Caco-2 (cell line): ENCODE results near the gene KIF21A. TPM values are rescaled to one million over a fixed set of nuclear protein-coding genes. Genes with fewer than 3 reads are reported as not detected.

ENCODE experiments used
- BruUV-seq: library from RNA; stranded (reverse); fragments of 400-500 nt; replicated peaks from 2 replicates; lab custom pipeline; 2021; lab: Mats Ljungman, UMichigan
- CTCF ChIA-PET: fragments of 300-600 bp; sonication (Branson Sonifier 250); formaldehyde crosslinking; loops from one replicate; lab custom pipeline; 2022; ENCODE audit warnings: antibody characterized with exemption; lab: Charles Lee
- POLR2A ChIA-PET: fragments of 300-600 bp; sonication (Branson Sonifier 250); formaldehyde crosslinking; loops from one replicate; lab custom pipeline; 2022; ENCODE audit warnings: antibody characterized with exemption; lab: Charles Lee
- DNase-seq, 2 experiments: peaks; one replicate each; pipeline versions ENCODE4 v3.0.0 to v3.0.0-alpha.2; 2020 to 2022
- H3K27me3 ChIP-seq: replicated peaks from 2 replicates; pipeline ENCODE4 v1.6.0; 2011; ENCODE audit warnings: low read length; ENCODE audit not compliant: control insufficient read depth, insufficient read depth
- H3K36me3 ChIP-seq: 2 replicates; pipeline ENCODE4 v1.5.1; 2011; ENCODE audit warnings: low read length; ENCODE audit not compliant: control insufficient read depth, insufficient read depth
- H3K4me1 ChIP-seq: fragments of 250-450 bp; sonication (Bioruptor Pico); 2 replicates; pipeline ENCODE4 v1.5.1; 2020; ENCODE audit warnings: mild to moderate bottlenecking
- H3K4me3 ChIP-seq: 2 replicates; pipeline ENCODE4 v1.5.1; 2011; ENCODE audit warnings: low read depth, mild to moderate bottlenecking, control low read depth, low read length
- H3K9me3 ChIP-seq: fragments of 250-450 bp; sonication (Bioruptor Pico); 2 replicates; pipeline ENCODE4 v1.5.1; 2020; ENCODE audit warnings: mild to moderate bottlenecking, moderate library complexity
- H3K27ac Mint-ChIP-seq: one replicate; pipeline ENCODE4 v1.8.0; 2022; ENCODE audit warnings: mixed read lengths; ENCODE audit not compliant: unreplicated experiment
- H3K27me3 Mint-ChIP-seq: one replicate; pipeline ENCODE4 v1.8.0; 2022; ENCODE audit warnings: mixed read lengths; ENCODE audit not compliant: insufficient read depth, unreplicated experiment
- H3K36me3 Mint-ChIP-seq: one replicate; pipeline ENCODE4 v1.8.0; 2022; ENCODE audit warnings: mild to moderate bottlenecking, mixed read lengths; ENCODE audit not compliant: insufficient read depth, unreplicated experiment
- H3K4me1 Mint-ChIP-seq: one replicate; pipeline ENCODE4 v1.8.0; 2022; ENCODE audit warnings: low read depth, mixed read lengths; ENCODE audit not compliant: unreplicated experiment
- H3K4me3 Mint-ChIP-seq: one replicate; pipeline ENCODE4 v1.8.0; 2022; ENCODE audit warnings: mild to moderate bottlenecking, moderate library complexity, mixed read lengths; ENCODE audit not compliant: unreplicated experiment
- H3K9me3 Mint-ChIP-seq: one replicate; pipeline ENCODE4 v1.8.0; 2022; ENCODE audit warnings: mixed read lengths; ENCODE audit not compliant: unreplicated experiment
- CTCF ChIP-seq, 2 experiments: fragments of 200-600 bp in 1 of 2; IDR thresholded peaks; 1 replicate in 1 of 2; 2 replicates in 1 of 2; pipeline versions ENCODE4 v1.5.1 to v1.8.0; 2011 to 2022; ENCODE audit warnings: antibody characterized with exemption in 1 of 2, control low read depth in 1 of 2, inconsistent platforms in 1 of 2, low read depth in 1 of 2, low read length in 1 of 2, mild to moderate bottlenecking in 1 of 2, moderate library complexity in 1 of 2; ENCODE audit not compliant: insufficient read depth in 1 of 2, severe bottlenecking in 1 of 2, unreplicated experiment in 1 of 2
- intact Hi-C: fragments of 100-400 bp; cut with micrococcal nuclease; formaldehyde crosslinking; loops from one replicate; pipeline ENCODE4 v1.10.0; 2022; ENCODE audit not compliant: unreplicated experiment
- total RNA-seq: library from RNA; stranded (reverse); gene quantifications from 2 replicates; pipeline ENCODE4 v1.2.3, GENCODE V29; 2022

Gene KIF21A
- total RNA-seq, 1 experiment from 2014 or later = 77.5 TPM

- Histone ChIP-seq H3K4me3 (no peak overlapping the region), H3K27me3 (no peaks in the 10 kb centered on the region), H3K36me3 (no peaks in the 10 kb centered on the region), H3K4me1 (no peaks in the 10 kb centered on the region; the same call in 1 of the 2 replicates), H3K9me3 (no peaks in the 10 kb centered on the region)
- peaks cover 1% of the 10 kb centered on the region for H3K4me1 Mint-ChIP-seq
- ChIA-PET CTCF (no interaction called here), POLR2A (no interaction called here)
- no peaks in the 10 kb centered on the region for H3K9me3 Mint-ChIP-seq
- intact Hi-C loops = no loop called here
- H3K27ac Mint-ChIP-seq = no peak overlapping the region
- no peak overlapping the region for H3K4me3 Mint-ChIP-seq
- no peaks in the 10 kb centered on the region for H3K36me3 Mint-ChIP-seq
- no peak for TF ChIP-seq CTCF (IDR thresholded peaks at IDR 0.05; ENCODE audit: insufficient read depth in 1 of 2, low read depth in 1 of 2, low read length in 1 of 2, severe bottlenecking in 1 of 2, unreplicated experiment in 1 of 2)
- no peak for DNase-seq
- H3K27me3 Mint-ChIP-seq = no peaks in the 10 kb centered on the region
- no TSS peak for BruUV-seq
Measured at GRCh38 chr12:39267886-39268285, 175.0 kb downstream of the KIF21A start.

- no peaks in the 10 kb centered on the region for H3K36me3 ChIP-seq
- H3K27me3 ChIP-seq = no peaks in the 10 kb centered on the region
- no peaks in the 10 kb centered on the region for H3K9me3 ChIP-seq
- Mint-ChIP-seq H3K9me3 (peaks cover 12% of the 10 kb centered on the region), H3K36me3 (no peaks in the 10 kb centered on the region), H3K4me1 (no peaks in the 10 kb centered on the region), H3K27ac (no peak overlapping the region), H3K27me3 (no peaks in the 10 kb centered on the region), H3K4me3 (no peak overlapping the region)
- TF ChIP-seq CTCF (IDR thresholded peaks at IDR 0.05; ENCODE audit: insufficient read depth in 1 of 2, low read depth in 1 of 2, low read length in 1 of 2, severe bottlenecking in 1 of 2, unreplicated experiment in 1 of 2) = no peak
- POLR2A ChIA-PET = no interaction called here
- CTCF ChIA-PET = no interaction called here
- no TSS peak for BruUV-seq
- no peaks in the 10 kb centered on the region for H3K4me1 ChIP-seq
- no peak overlapping the region for H3K4me3 ChIP-seq
- intact Hi-C loops = no loop called here
- DNase-seq = no peak
Measured at GRCh38 chr12:39252628-39253027, 190.3 kb downstream of the KIF21A start.

Other genes with a start within 250 kb of the KIF21A start
- not detected in 2 replicates for gene ABCD2, start 176.7 kb upstream of the KIF21A start, total RNA-seq